ENCODE data around the gene USP13.

USP13 gene

DNA sequence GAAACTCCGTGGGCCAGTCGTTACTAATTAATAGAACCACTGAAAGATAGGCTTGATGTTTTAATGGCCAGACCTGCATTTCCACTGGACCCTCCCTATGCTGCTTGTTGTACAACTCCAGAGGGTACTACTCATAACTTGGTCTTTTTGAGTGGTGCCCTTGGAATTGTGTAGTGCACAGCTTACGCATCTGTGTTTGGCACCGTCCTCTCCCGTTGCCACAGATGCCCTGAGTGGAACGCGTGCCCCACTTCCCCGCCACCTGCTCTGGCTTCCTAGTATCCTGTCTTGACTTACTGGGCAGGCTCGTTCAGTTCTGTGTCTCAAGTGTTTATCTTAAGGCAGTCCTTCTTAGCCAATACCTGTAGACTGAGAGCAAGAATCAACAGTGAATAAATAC is 78.7 kb downstream of the USP13 start:
- TF ChIP-seq, protein P1, sequence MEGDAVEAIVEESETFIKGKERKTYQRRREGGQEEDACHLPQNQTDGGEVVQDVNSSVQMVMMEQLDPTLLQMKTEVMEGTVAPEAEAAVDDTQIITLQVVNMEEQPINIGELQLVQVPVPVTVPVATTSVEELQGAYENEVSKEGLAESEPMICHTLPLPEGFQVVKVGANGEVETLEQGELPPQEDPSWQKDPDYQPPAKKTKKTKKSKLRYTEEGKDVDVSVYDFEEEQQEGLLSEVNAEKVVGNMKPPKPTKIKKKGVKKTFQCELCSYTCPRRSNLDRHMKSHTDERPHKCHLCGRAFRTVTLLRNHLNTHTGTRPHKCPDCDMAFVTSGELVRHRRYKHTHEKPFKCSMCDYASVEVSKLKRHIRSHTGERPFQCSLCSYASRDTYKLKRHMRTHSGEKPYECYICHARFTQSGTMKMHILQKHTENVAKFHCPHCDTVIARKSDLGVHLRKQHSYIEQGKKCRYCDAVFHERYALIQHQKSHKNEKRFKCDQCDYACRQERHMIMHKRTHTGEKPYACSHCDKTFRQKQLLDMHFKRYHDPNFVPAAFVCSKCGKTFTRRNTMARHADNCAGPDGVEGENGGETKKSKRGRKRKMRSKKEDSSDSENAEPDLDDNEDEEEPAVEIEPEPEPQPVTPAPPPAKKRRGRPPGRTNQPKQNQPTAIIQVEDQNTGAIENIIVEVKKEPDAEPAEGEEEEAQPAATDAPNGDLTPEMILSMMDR (conservative IDR thresholded peaks at IDR 0.05; ENCODE audit: low read length): no peak
- no peak for DNase-seq (ENCODE audit: low read depth)
- H3K4me3 ChIP-seq (ENCODE audit: low read length): no peak overlapping the region

DNA sequence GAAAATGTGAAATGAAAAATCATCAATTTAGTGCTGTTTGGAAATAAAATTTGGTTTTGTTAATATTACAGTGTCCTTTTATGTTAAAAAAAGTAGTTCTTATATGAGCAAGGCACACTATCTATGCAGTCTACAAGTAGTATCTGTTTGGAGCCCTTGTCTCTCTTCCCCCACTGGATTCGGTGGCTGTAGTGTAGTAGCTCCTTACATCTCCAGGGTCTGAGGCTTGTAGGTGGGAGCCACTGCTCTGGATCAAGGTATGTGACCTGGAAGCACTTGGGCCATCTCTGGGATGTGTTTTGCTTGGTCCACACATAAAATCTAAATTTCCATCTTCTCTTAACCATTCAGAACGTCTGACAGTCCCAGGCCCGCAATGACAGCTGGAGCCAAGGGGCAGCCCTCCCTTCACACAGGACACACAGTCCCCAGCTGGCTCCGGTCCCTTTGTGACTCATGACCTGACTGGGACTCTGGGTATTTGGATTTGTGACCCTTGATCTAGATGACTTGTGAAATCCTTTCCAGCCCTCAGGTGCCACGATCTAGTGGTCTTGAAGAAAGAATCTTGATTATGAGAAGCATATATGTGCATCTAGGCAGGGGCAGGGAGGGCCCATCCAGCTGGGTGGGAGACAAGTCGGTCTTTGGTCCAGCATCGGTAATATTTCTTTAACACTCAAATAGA is 80.0 kb downstream of the USP13 start:
- H3K4me3 ChIP-seq (ENCODE audit: low read length): no peak overlapping the region
- no peak for DNase-seq (ENCODE audit: low read depth)
- TF ChIP-seq, protein P1 (conservative IDR thresholded peaks at IDR 0.05; ENCODE audit: low read length): no peak

DNA sequence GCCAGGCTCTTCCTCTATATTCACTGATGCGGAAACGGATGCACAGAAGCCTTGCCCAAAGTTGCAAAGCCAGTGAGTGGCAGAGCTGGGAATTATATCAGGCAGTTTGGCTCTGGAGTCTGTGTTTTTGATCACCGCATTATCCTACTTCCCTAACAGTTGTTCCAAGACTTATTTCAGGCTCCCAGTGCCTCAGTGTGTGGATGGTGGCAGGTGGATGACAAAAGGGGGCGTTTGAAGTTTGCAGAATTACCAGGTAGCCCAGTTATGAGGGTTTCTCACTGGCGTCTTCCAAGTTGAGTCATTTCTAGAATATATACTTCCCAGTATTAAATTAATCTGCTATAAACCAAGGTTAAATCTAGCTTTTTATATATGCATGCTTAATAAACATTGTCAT is 81.0 kb downstream of the USP13 start:
- no peak for DNase-seq (ENCODE audit: low read depth)
- TF ChIP-seq, protein P1 (conservative IDR thresholded peaks at IDR 0.05; ENCODE audit: low read length): no peak
- no peak overlapping the region for H3K4me3 ChIP-seq (ENCODE audit: low read length)

DNA sequence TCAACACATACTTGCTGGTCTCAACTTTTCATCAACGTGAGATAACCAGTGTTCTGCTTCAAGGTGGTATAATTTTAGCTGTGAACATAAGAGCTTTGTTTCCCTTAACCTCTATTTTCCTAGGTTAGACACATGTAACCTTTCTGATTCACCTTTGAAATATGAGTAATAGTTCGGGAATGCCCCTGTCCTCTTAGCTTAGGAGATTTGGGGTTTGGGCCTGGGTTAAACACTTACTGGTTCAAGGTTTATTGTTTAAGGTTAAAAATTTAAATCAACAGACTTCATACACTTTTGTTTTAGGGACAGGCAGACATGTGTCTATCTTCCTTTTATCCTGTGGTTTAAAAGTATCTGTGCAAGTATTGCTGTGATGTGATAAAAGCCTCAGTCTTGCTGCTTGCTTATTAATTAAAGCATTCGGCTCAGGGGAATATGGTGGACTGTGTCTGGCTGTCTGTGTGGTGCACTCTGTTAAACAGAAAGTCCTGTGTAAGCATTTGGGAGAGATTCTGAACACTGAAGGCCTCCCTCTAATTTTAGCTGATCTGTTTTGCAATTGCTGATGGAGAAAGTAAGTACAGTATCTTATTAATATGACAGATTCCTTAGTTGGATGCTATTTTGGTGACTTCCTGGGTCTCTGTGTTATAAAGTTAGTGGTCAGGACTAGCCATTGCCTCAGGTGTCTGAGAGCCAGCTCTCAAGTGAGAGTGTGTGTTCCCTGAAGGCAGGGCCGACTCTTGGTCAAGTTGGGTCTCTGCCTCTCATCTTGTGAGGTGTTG is 81.8 kb downstream of the USP13 start:
- no peak overlapping the region for H3K4me3 ChIP-seq (ENCODE audit: low read length)
- no peak for DNase-seq (ENCODE audit: low read depth)
- TF ChIP-seq, protein P1 (conservative IDR thresholded peaks at IDR 0.05; ENCODE audit: low read length): no peak

DNA sequence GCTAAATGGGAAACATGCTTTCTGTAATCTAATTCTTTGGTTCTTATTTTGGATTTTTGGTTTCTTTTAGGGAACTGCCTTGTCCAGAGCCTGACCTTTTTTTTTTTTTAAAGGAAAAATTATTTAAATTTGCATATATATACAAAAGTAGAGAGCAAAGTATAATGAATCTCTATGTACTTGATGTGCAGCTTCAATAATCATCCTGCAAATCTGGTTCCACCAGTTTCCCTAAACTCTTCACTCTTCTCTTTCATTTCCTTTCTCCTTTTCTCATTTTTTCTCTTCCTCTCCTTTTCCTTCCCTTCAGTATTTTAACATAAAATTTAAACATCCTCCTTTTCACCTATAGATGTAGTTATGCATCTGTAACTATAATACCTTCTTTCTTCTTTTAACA is 82.5 kb downstream of the USP13 start:
- no peak overlapping the region for H3K4me3 ChIP-seq (ENCODE audit: low read length)
- TF ChIP-seq, protein P1 (conservative IDR thresholded peaks at IDR 0.05; ENCODE audit: low read length): no peak
- DNase-seq (ENCODE audit: low read depth): no peak

DNA sequence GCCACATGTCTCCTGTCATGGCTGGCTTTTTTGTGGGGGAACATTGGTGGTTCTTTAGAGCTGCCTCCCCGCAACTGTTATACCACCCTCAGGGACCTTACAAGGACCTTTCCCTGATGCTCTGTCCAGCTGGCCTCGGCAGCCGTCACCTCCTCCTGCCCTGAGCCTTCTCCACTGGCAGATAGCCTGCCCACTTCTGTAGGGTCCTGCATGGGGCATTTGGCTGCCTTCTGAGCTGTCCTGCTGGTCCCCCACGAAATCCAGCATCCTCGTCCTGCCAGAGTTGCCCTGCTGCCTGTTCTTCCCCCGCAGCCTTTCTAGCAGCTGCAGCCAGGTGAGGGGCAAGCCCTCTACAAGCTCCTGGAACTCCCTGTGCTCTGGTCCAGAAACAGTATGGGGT is 86.2 kb downstream of the USP13 start:
- no peak for DNase-seq (ENCODE audit: low read depth)
- TF ChIP-seq, protein P1 (conservative IDR thresholded peaks at IDR 0.05; ENCODE audit: low read length): no peak
- no peak overlapping the region for H3K4me3 ChIP-seq (ENCODE audit: low read length)
